SK-N-SH treated with all-trans-retinoic acid at 6 μM for 48 hours (cell line): Measurements from ENCODE around the gene SGIP1.

Experiments
- ATAC-seq: fragments of 200-7000 bp; cut with Tn5 transposase; 3 replicates; pipeline ENCODE4 v1.9.1; 2020; ENCODE audit warnings: mild to moderate bottlenecking, moderate library complexity
- ARNTL ChIP-seq: fragments of 450-650 bp; formaldehyde crosslinking; IDR thresholded peaks from 2 replicates; pipeline ENCODE4 v1.5.0; 2020; ENCODE audit warnings: low read depth, mild to moderate bottlenecking, moderate library complexity, borderline replicate concordance
- BACH2 ChIP-seq: fragments of 250-450 bp; sonication (Bioruptor Pico); IDR thresholded peaks from 2 replicates; pipeline ENCODE4 v1.9.0; 2021; ENCODE audit warnings: mild to moderate bottlenecking, borderline replicate concordance
- CSDC2 ChIP-seq: fragments of 250-450 bp; sonication (Bioruptor Pico); IDR thresholded peaks from 2 replicates; pipeline ENCODE4 v1.5.0; 2020; ENCODE audit warnings: mild to moderate bottlenecking, moderate library complexity
- ESRRG ChIP-seq: fragments of 250-450 bp; sonication (Bioruptor Pico); IDR thresholded peaks from 2 replicates; pipeline ENCODE4 v1.6.1; 2021; ENCODE audit warnings: mild to moderate bottlenecking
- GLIS3 ChIP-seq: fragments of 250-450 bp; sonication (Bioruptor Pico); IDR thresholded peaks from 2 replicates; pipeline ENCODE4 v1.5.0; 2020; ENCODE audit warnings: mild to moderate bottlenecking, moderate library complexity
- ISL1 ChIP-seq: fragments of 250-450 bp; sonication (Bioruptor Pico); IDR thresholded peaks from 2 replicates; pipeline ENCODE4 v2.1.2; 2022; ENCODE audit warnings: mild to moderate bottlenecking, moderate library complexity
- OSR1 ChIP-seq: fragments of 250-450 bp; sonication (Bioruptor Pico); IDR thresholded peaks from 2 replicates; pipeline ENCODE4 v1.8.0; 2022; ENCODE audit warnings: moderate library complexity, mild to moderate bottlenecking, inconsistent platforms
- PPARA ChIP-seq: fragments of 250-450 bp; sonication (Bioruptor Pico); IDR thresholded peaks from 2 replicates; pipeline ENCODE4 v1.5.0; 2020; ENCODE audit warnings: mild to moderate bottlenecking, borderline replicate concordance
- RARB ChIP-seq: fragments of 250-450 bp; sonication (Bioruptor Pico); IDR thresholded peaks from 2 replicates; pipeline ENCODE4 v1.8.0; 2021; ENCODE audit warnings: mild to moderate bottlenecking, moderate library complexity
- SNAI2 ChIP-seq: fragments of 250-450 bp; sonication (Bioruptor Pico); IDR thresholded peaks from 2 replicates; pipeline ENCODE4 v1.5.0; 2020; ENCODE audit warnings: mild to moderate bottlenecking, moderate library complexity
- TCF4 ChIP-seq: fragments of 250-450 bp; sonication (Bioruptor Pico); IDR thresholded peaks from 2 replicates; pipeline ENCODE4 v1.8.0; 2021; ENCODE audit warnings: mild to moderate bottlenecking, moderate library complexity, borderline replicate concordance
- TOX ChIP-seq: fragments of 250-450 bp; sonication (Bioruptor Pico); IDR thresholded peaks from 2 replicates; pipeline ENCODE4 v1.8.0; 2021; ENCODE audit warnings: mild to moderate bottlenecking, moderate library complexity, borderline replicate concordance
- ZC3H10 ChIP-seq: fragments of 250-450 bp; sonication (Bioruptor Pico); IDR thresholded peaks from 2 replicates; pipeline ENCODE4 v1.5.1; 2021; ENCODE audit warnings: mild to moderate bottlenecking, moderate library complexity
- ZFP3 ChIP-seq: fragments of 250-450 bp; sonication (Bioruptor Pico); IDR thresholded peaks from 2 replicates; pipeline ENCODE4 v1.5.0; 2020; ENCODE audit warnings: mild to moderate bottlenecking, moderate library complexity
- ZFP30 ChIP-seq: fragments of 450-650 bp; formaldehyde crosslinking; IDR thresholded peaks from 2 replicates; pipeline ENCODE4 v1.5.0; 2022; ENCODE audit warnings: mild to moderate bottlenecking, moderate library complexity
- ZNF565 ChIP-seq: fragments of 450-650 bp; formaldehyde crosslinking; conservative IDR thresholded peaks from 2 replicates; pipeline ENCODE4 v1.5.0; 2020; ENCODE audit warnings: low read depth, mild to moderate bottlenecking, moderate library complexity
- ZNF70 ChIP-seq: fragments of 450-650 bp; formaldehyde crosslinking; IDR thresholded peaks from 2 replicates; pipeline ENCODE4 v1.5.0; 2020; ENCODE audit warnings: mild to moderate bottlenecking, moderate library complexity
- ZNF8 ChIP-seq: fragments of 450-650 bp; formaldehyde crosslinking; IDR thresholded peaks from 2 replicates; pipeline ENCODE4 v1.5.0; 2020; ENCODE audit warnings: mild to moderate bottlenecking, moderate library complexity
- TF ChIP-seq, protein P1 (sequence below): fragments of 250-450 bp; sonication (Bioruptor Pico); IDR thresholded peaks from 2 replicates; pipeline ENCODE4 v1.8.0; 2020; ENCODE audit warnings: mild to moderate bottlenecking, moderate library complexity, borderline replicate concordance
- TF ChIP-seq, protein P2 (sequence below): fragments of 250-450 bp; sonication (Bioruptor Pico); IDR thresholded peaks from 2 replicates; pipeline ENCODE4 v1.8.0; 2021; ENCODE audit warnings: low read depth, mild to moderate bottlenecking, moderate library complexity, borderline replicate concordance
- TF ChIP-seq, protein P3 (sequence below): fragments of 250-450 bp; sonication (Bioruptor Pico); IDR thresholded peaks from 2 replicates; pipeline ENCODE4 v1.5.0; 2020; ENCODE audit warnings: mild to moderate bottlenecking, moderate library complexity
- TF ChIP-seq, protein P4 (sequence below): fragments of 250-450 bp; sonication (Bioruptor Pico); IDR thresholded peaks from 2 replicates; pipeline ENCODE4 v1.5.1; 2021; ENCODE audit warnings: mild to moderate bottlenecking, moderate library complexity

Gene SGIP1

DNA sequence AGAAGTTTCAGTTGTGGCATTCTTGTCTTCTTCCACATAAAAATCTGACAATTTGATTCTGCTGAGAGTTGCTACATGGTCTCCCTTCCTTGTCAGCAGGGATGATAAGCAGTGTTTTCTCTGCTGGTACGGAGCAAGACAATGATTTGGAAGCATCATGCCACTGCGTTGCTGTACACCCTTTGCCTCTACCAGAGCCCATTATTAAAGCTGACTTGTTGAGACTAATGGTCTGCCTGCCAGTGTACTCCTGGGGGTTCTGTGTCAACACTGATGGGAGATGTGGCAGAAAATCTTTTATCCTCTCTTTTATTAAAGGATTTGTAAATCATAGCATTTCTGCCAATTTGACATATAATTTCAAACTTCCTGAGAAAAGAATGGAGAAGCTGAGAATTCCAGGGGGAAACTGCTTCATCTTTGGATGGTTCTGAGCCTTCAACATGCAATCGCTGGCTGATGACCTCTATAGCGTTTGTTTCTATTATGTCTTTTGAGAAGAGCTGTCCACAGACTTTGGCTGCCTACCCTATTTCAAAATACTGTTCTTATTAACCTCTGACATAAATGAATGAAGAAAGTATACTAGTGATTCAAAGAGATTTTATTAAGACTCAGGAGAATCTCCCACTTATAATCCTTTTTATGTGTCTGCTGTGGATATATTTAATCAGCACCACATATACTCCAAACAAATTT, 170.4 kb downstream of the SGIP1 start:
- no peak for ATAC-seq
- TF ChIP-seq ZNF70 (no peak), ZFP30 (CRISPR knock-in tag) (no peak), ISL1 (no peak), ZNF8 (CRISPR knock-in tag) (no peak), GLIS3 (CRISPR knock-in tag) (no peak), ZC3H10 (CRISPR knock-in tag) (no peak), SNAI2 (CRISPR knock-in tag) (no peak), RARB (no peak), TOX (no peak), BACH2 (CRISPR knock-in tag) (no peak), ARNTL (no peak), PPARA (CRISPR knock-in tag) (no peak), CSDC2 (CRISPR knock-in tag) (no peak), ZNF565 (CRISPR knock-in tag) (no peak), TCF4 (CRISPR knock-in tag) (no peak), OSR1 (no peak)
- TF ChIP-seq, protein P1, sequence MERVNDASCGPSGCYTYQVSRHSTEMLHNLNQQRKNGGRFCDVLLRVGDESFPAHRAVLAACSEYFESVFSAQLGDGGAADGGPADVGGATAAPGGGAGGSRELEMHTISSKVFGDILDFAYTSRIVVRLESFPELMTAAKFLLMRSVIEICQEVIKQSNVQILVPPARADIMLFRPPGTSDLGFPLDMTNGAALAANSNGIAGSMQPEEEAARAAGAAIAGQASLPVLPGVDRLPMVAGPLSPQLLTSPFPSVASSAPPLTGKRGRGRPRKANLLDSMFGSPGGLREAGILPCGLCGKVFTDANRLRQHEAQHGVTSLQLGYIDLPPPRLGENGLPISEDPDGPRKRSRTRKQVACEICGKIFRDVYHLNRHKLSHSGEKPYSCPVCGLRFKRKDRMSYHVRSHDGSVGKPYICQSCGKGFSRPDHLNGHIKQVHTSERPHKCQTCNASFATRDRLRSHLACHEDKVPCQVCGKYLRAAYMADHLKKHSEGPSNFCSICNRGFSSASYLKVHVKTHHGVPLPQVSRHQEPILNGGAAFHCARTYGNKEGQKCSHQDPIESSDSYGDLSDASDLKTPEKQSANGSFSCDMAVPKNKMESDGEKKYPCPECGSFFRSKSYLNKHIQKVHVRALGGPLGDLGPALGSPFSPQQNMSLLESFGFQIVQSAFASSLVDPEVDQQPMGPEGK (CRISPR knock-in tag): no peak

DNA sequence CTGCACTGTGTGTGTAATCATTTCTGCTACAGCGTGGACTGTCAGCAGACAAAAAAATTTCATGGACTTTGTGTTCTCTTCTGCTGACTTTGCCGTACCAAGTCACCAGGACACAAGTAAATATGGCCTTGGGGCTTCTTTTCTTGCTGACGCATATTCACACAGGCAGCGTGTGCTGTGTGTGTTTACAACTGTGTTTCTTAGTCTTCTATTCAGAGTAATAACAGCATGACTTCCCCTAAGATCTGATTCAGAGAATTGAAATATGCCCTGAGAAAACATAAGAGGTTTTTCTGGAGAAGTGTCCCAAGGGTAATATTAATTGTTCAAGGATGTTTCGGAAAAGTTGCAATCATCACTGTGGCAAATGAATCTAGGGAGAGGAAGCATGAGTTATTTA, 171.2 kb downstream of the SGIP1 start:
- no peak for TF ChIP-seq RARB
- no peak for TF ChIP-seq BACH2 (CRISPR knock-in tag)
- no peak for TF ChIP-seq ZNF565 (CRISPR knock-in tag)
- TF ChIP-seq ZNF70: no peak
- TF ChIP-seq ZFP3: no peak
- TF ChIP-seq SNAI2 (CRISPR knock-in tag): no peak
- TF ChIP-seq, protein P1 (CRISPR knock-in tag): no peak
- no peak for TF ChIP-seq TOX
- TF ChIP-seq PPARA (CRISPR knock-in tag): no peak
- TF ChIP-seq ISL1: no peak
- TF ChIP-seq, protein P2, sequence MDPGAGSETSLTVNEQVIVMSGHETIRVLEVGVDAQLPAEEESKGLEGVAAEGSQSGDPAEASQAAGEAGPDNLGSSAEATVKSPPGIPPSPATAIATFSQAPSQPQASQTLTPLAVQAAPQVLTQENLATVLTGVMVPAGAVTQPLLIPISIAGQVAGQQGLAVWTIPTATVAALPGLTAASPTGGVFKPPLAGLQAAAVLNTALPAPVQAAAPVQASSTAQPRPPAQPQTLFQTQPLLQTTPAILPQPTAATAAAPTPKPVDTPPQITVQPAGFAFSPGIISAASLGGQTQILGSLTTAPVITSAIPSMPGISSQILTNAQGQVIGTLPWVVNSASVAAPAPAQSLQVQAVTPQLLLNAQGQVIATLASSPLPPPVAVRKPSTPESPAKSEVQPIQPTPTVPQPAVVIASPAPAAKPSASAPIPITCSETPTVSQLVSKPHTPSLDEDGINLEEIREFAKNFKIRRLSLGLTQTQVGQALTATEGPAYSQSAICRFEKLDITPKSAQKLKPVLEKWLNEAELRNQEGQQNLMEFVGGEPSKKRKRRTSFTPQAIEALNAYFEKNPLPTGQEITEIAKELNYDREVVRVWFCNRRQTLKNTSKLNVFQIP (CRISPR knock-in tag): no peak
- TF ChIP-seq, protein P3, sequence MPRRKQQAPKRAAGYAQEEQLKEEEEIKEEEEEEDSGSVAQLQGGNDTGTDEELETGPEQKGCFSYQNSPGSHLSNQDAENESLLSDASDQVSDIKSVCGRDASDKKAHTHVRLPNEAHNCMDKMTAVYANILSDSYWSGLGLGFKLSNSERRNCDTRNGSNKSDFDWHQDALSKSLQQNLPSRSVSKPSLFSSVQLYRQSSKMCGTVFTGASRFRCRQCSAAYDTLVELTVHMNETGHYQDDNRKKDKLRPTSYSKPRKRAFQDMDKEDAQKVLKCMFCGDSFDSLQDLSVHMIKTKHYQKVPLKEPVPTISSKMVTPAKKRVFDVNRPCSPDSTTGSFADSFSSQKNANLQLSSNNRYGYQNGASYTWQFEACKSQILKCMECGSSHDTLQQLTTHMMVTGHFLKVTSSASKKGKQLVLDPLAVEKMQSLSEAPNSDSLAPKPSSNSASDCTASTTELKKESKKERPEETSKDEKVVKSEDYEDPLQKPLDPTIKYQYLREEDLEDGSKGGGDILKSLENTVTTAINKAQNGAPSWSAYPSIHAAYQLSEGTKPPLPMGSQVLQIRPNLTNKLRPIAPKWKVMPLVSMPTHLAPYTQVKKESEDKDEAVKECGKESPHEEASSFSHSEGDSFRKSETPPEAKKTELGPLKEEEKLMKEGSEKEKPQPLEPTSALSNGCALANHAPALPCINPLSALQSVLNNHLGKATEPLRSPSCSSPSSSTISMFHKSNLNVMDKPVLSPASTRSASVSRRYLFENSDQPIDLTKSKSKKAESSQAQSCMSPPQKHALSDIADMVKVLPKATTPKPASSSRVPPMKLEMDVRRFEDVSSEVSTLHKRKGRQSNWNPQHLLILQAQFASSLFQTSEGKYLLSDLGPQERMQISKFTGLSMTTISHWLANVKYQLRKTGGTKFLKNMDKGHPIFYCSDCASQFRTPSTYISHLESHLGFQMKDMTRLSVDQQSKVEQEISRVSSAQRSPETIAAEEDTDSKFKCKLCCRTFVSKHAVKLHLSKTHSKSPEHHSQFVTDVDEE (CRISPR knock-in tag): no peak
- TF ChIP-seq, protein P4, sequence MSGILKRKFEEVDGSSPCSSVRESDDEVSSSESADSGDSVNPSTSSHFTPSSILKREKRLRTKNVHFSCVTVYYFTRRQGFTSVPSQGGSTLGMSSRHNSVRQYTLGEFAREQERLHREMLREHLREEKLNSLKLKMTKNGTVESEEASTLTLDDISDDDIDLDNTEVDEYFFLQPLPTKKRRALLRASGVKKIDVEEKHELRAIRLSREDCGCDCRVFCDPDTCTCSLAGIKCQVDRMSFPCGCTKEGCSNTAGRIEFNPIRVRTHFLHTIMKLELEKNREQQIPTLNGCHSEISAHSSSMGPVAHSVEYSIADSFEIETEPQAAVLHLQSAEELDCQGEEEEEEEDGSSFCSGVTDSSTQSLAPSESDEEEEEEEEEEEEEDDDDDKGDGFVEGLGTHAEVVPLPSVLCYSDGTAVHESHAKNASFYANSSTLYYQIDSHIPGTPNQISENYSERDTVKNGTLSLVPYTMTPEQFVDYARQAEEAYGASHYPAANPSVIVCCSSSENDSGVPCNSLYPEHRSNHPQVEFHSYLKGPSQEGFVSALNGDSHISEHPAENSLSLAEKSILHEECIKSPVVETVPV: no peak
- no peak for TF ChIP-seq ESRRG (CRISPR knock-in tag)
- ATAC-seq: no peak
